LHCN-M2 (cell line): Measurements from ENCODE around the gene CYP4B1. TPM values are rescaled to one million over a fixed set of nuclear protein-coding genes. Genes with fewer than 3 reads are reported as not detected.

Experiments used
- DNase-seq: peaks from one replicate; pipeline ENCODE4 v3.0.0-alpha.2; 2012; ENCODE audit warnings: low read depth
- total RNA-seq: library from RNA; depleted of rRNA; stranded (reverse); fragments of >200 nt; gene quantifications from 2 replicates; pipeline ENCODE4 v1.2.3, GENCODE V29; 2014

Gene CYP4B1
- total RNA-seq, 1 experiment from 2014 or later, result not detected

DNA sequence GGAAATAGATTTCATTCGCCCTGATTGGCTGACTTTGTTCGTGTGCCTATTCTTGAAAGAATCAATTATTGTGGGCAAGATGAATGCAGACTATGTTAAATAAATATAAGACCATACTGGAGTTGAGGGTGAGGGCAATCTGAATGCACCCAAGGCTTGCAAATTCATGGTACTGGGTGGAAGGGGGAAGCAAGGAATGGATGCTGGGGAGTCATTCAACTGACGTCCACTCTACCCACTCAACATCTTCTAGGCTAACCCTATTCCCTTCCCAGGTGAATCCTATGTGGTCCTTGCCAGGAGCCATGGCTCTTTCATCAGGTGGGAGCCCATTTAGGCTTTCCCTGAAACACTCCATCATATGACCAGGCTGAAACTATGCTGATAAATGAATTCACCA lies 5.7 kb upstream of the CYP4B1 start:
- DNase-seq, result no peak

GRCh38 chr1:46797696-46798470 lies 963 bp upstream of the CYP4B1 start:
- no peak for DNase-seq

- DNase-seq, result no peak
These were observed 1.9 kb downstream of the CYP4B1 start for GRCh38 chr1:46800742-46801141.

DNA sequence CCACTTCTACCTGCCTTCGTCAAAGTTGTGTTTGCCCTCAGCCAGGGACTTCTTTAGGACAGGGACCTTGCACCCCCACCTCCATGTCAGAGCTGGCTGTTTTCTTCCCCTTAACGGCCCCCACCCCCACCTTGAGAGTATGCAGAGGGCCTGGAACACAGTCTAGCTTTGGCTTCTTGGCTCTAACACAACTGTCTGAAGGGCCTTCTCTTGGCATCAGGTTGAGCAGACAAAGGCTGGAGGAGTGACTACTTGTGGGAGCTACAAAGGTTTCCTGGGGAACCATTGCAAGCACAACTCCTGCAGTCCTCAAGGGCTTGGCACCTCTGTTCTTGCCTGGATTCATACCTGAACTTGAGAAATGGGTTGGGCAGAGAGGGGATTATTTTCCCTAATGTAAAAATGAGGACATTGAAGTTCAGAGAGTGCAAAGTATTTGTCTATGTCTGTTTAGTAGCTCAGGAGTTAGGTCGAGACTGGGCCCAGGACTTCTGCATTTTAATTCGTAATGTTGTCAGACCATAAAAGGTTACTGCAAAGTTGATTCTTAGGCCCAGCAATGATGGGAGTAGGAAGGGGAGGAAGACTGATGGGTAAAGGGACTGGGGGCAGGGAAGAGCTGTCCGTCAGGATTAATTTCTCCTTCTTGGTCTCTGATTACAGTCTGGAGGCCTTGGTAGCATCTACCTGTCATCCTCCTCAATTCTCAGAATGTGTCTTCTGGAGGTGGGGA lies 2.6 kb downstream of the CYP4B1 start:
- DNase-seq, result no peak

DNA sequence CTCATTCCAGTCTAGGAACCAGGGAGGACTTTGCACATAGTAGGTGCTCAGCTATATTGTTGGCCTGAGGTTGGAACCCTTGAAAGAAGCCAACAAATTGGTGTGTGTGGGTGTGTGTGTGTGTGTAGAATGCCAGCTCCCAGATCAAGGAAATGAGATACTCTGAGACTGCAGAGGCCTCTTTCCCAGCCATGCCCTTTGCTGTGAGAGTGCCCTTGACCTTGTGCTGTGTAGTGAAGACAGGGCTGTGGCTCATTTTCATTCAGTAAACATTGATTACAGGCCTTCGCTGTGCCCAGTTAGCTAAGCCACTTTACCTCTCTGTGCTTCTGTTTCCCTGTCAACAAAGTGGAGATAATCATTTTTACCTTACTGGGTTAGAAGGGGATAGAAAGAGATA lies 3.2 kb downstream of the CYP4B1 start:
- DNase-seq, result no peak

- no peak for DNase-seq
These were observed 4.2 kb downstream of the CYP4B1 start for GRCh38 chr1:46802901-46803574.

DNA sequence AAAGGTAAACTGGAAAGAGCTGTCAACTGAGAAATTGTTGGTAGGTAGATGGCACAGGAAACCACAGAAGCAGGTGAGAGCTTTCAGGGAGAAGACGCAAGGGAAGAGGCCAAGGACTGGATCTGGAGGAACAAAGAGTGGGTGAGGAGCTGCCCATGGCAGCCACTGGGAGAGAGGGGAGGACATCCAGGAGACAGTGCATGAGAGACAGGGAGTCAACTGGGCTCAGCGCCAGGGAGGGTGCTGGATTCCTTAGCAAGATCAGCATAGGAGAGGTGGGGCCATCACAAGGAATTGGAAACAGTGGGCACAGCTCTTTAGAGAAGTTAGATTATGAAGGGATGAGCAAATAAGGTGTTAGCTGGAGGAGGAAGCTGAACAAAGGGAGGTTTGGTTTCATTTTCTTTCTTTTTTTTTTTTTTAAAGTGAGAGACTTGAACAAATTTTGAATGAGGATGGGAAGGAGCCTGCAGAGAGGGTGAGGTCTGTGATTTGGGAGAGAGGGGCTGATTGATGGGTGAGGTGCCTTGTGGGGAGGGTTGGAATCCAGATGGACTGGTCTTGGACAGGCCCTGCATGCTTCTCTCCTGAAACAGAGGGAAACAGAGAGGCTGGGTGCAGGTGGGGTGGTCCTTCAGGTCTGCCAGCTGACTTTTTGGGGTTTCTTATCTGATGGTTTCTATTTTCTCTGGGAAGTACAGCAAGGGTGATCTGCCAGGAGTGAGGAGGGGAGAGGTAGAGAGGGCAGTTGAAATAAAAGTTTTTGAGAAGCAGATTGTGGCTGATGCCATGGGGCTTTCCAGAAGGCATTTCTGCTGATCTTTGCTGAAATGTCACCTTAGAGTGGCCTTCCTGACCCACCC lies 5.4 kb downstream of the CYP4B1 start:
- no peak for DNase-seq

- no peak for DNase-seq
These were observed 6.1 kb downstream of the CYP4B1 start for GRCh38 chr1:46804926-46805325.

DNA sequence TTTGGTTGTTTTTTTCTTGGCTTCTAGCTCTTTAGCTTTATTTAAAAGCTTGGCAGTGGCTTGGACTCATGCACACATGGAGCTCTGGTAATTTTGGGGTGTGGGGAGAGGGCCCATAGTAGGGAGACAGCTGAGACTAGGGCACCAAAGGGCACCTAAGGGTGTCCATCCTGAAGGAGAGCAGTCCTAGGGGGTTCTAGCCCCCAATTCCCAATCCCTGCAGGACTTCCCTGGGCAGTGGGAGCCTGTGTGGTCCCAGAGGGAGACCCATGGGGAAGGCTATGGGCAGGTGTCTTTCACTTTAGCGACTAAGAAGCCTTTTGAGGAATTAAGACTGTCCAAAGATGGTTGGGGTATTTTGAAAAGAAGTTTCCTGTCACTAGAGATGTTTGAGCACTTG lies 6.9 kb downstream of the CYP4B1 start:
- DNase-seq, result no peak

- DNase-seq, result no peak
These were observed 7.6 kb downstream of the CYP4B1 start for GRCh38 chr1:46806196-46807020.

GRCh38 chr1:46807046-46807972 lies 8.5 kb downstream of the CYP4B1 start:
- no peak for DNase-seq

DNA sequence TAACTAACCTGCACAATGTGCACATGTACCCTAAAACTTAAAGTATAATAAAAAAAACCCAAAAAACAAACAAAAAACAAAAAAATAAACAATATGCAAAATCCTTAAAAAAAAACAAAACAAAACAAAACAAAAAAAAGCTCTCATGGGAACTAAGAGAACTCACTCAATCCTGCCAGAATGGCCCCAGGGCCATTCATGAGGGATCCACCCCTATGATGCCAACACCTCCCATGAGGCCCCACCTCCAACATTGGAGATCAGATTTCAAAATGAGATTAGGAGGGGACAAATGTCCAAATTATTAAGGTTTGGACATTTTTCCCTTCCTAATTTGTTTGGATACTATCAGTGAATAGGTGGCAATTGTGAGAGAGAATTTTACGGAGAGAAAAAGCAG lies 10.2 kb downstream of the CYP4B1 start:
- no peak for DNase-seq

DNA sequence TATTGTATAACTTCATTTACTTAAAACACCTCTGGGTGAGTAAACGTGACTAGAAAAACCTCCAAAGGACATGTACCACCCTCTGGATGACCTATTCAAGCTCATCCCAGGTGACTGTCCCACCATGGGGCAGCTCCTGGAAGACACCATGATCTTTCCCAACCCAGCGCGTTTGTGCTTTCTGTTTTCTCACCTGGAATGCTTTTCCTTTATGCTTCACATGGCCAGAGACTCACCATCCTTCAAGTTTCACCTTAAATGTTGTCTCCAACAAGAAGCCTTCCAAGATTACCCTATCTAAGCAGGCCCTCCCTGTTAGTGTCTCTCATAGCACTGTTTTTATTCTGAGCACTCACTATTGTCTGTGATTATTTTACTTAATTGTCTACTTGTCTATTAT lies 11.1 kb downstream of the CYP4B1 start:
- DNase-seq, result no peak

DNA sequence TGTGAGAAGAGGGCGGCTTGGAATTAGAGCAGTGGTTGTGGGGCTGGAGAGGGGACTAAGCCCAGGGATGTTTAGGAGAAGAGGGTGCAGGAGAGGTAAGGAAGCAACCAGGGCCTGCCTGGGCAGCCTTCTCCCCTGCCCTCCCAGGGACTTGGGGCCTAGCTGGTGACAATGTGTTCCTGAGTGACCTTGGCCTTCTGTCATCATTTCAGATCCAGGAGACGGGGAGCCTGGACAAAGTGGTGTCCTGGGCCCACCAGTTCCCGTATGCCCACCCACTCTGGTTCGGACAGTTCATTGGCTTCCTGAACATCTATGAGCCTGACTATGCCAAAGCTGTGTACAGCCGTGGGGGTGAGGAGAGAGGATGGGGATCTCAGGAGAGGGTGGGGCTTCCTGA lies 11.8 kb downstream of the CYP4B1 start:
- no peak for DNase-seq

DNA sequence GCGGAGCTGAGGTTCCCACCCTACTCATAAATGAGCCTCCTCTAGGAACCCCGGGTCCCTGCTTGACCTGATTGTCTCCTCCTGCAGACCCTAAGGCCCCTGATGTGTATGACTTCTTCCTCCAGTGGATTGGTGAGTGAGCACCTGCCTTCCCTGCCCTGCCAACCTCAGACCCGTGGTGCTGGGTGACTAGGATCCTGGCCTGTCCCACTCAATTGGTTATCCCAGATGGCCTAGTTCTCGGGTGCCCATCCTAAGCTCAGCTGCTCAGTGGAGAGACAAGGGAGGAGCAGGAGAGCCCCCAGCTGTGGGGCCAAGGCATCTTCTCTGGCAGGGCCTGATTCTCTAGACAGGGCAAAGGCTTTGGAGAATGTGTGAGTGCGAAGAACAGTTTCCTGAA lies 12.2 kb downstream of the CYP4B1 start:
- no peak for DNase-seq

DNA sequence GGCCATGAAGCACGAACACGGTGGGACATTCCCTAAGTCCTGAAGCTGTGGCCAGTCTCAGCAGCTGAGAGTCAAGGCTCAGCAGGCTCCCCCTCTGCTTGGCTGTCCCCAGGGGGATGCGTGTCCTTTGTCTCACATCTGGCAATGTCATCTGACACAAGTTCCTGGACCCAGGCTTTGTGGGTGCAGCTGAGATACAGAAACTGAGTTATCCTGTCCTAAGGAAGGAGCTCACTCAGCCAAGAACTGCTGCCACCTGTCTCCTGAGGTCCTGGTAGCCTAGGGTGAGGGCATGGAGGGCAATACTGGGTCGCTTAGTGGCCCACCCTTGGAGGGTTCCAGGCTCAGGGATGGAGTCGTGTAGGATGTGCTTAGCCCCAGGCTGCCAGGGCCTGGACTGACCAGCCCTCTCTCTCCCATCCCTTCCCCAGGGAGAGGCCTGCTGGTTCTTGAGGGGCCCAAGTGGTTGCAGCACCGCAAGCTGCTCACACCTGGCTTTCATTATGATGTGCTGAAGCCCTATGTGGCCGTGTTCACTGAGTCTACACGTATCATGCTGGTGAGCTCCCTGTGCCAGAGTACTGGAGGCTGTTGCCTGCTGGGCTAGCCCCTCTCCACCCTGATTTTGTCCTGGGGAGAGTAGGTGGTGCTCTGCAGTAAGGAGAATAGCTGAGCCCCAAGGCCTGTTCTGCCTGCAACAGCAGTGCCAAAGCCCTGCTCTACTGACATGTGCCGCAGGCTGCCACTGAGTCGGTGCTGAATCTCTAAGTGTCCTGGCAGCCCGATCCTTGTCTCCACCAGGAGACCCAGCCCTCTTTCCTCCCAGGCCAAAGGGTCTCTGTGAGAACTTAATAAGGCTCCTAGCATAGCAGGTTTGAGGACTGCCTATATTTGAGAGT lies 13.5 kb downstream of the CYP4B1 start:
- no peak for DNase-seq

DNA sequence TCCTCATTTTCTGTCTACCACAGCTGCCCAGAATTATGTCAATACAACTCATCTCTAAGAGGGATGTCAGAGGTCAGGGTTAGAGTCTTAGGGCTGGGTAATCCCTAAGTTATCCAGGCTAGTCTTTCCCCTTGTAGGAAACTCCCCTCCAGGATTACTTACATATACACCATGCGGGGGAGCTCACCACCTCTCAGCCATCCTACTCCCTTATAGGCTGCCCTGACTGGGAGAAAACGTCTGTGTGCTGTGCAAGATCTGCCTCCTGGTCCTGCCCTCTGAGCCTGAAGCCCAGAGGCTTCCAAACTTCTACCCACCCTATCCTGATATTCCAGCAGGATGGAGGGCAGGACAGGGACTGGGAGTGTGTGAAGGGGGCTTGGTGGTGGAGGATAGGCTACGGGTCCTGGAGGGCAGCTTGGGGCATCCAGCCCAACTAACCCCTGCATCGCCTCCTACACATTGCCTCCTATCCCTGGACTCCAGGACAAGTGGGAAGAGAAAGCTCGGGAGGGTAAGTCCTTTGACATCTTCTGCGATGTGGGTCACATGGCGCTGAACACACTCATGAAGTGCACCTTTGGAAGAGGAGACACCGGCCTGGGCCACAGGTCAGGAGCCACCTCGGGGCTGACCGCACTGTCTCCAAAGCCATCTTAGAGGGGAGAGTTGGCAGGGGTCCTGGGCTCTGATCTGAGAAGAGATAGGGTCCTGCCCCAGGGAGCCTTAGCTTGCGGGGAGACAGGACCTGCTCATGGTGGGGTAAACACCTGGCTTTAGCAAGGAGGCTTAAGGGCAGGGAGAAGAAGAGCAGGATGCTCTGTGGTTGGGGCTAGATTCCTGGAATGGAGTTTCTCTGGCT lies 14.4 kb downstream of the CYP4B1 start:
- no peak for DNase-seq
